ENCODE data around the gene TMEM135. TPM values are rescaled to one million over a fixed set of nuclear protein-coding genes. Genes with fewer than 3 reads are reported as not detected.
A peak's percentile ranks its signal among the peaks of the same experiment; 100 is the strongest.
"Not testable (repeated sequence)": the region's sequence is repeated elsewhere in the genome, so short reads cannot be mapped to it uniquely, and the experiment has no call there.

Gene TMEM135
- total RNA-seq, 1 donor, result 30.0 TPM

- no peak for DNase-seq (ENCODE audit: low read depth)
- TF ChIP-seq, protein P1, sequence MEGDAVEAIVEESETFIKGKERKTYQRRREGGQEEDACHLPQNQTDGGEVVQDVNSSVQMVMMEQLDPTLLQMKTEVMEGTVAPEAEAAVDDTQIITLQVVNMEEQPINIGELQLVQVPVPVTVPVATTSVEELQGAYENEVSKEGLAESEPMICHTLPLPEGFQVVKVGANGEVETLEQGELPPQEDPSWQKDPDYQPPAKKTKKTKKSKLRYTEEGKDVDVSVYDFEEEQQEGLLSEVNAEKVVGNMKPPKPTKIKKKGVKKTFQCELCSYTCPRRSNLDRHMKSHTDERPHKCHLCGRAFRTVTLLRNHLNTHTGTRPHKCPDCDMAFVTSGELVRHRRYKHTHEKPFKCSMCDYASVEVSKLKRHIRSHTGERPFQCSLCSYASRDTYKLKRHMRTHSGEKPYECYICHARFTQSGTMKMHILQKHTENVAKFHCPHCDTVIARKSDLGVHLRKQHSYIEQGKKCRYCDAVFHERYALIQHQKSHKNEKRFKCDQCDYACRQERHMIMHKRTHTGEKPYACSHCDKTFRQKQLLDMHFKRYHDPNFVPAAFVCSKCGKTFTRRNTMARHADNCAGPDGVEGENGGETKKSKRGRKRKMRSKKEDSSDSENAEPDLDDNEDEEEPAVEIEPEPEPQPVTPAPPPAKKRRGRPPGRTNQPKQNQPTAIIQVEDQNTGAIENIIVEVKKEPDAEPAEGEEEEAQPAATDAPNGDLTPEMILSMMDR (IDR thresholded peaks at IDR 0.05; ENCODE audit: insufficient read depth, low read length), result no peak
Measured at GRCh38 chr11:87020336-87020735, 17.4 kb upstream of the TMEM135 start.

DNA sequence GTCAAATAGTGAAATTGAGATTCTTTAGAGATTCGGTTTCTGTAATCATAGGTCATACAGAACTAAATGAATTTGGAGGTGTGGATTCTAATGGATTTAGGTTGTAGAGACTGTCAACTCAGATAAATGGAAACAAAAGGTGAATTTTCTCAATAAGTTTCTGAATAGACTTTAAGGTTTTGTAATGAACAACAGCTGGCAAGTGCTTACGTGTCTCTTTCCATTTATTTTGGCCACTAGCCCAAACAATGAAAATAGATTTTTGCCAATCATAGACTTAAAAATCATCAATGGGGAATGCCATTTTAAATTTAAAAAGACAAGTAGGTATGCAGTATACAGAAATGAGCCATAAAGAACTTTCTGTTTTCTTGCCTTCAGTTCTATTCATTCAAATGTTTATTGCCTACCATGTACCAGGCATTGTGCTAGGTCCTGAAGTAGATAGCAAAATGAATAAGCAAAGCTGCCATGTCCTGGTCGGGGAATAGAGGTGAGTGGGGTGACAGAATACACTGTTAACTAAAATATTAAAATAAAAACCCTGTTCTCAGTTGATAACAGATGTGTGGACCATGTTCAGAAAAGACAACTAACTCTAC is 16.9 kb upstream of the TMEM135 start:
- no peak overlapping the region for H3K4me3 ChIP-seq (ENCODE audit: low read depth, low read length)
- TF ChIP-seq, protein P1 (IDR thresholded peaks at IDR 0.05; ENCODE audit: insufficient read depth, low read length), result no peak
- peak; percentile 52 for DNase-seq (ENCODE audit: low read depth)

More at GRCh38 chr11:87020336-87020735, 17.4 kb upstream of the TMEM135 start:
- no peak overlapping the region for H3K4me3 ChIP-seq (ENCODE audit: low read depth, low read length)

- TF ChIP-seq, protein P1 (IDR thresholded peaks at IDR 0.05; ENCODE audit: insufficient read depth, low read length), result no peak
- no peak for DNase-seq (ENCODE audit: low read depth)
- no peak overlapping the region for H3K4me3 ChIP-seq (ENCODE audit: low read depth, low read length)
Measured at GRCh38 chr11:87022254-87022653, 15.5 kb upstream of the TMEM135 start.

GRCh38 chr11:87022738-87023137 is 15.0 kb upstream of the TMEM135 start:
- no peak overlapping the region for H3K4me3 ChIP-seq (ENCODE audit: low read depth, low read length)
- TF ChIP-seq, protein P1 (IDR thresholded peaks at IDR 0.05; ENCODE audit: insufficient read depth, low read length), result no peak
- DNase-seq (ENCODE audit: low read depth), result no peak

DNA sequence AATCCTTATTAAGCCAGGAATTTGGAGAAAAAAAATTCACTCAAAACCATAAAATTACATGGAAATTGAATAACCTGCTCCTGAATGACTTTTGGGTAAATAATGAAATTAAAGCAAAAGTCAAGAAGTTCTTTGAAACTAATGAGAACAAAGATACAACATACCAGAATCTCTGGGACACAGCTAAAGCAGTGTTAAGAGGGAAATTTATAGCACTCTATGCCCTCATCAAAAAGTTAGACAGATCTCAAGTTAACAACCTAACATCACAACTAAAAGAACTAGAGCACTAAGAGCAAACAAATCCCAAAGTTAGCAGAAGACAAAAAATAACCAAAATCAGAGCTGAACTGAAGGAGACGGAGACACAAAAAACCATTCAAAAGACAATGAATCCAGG is 11.3 kb upstream of the TMEM135 start:
- not testable (repeated sequence) for H3K4me3 ChIP-seq (ENCODE audit: low read depth, low read length); DNase-seq (ENCODE audit: low read depth)

DNA sequence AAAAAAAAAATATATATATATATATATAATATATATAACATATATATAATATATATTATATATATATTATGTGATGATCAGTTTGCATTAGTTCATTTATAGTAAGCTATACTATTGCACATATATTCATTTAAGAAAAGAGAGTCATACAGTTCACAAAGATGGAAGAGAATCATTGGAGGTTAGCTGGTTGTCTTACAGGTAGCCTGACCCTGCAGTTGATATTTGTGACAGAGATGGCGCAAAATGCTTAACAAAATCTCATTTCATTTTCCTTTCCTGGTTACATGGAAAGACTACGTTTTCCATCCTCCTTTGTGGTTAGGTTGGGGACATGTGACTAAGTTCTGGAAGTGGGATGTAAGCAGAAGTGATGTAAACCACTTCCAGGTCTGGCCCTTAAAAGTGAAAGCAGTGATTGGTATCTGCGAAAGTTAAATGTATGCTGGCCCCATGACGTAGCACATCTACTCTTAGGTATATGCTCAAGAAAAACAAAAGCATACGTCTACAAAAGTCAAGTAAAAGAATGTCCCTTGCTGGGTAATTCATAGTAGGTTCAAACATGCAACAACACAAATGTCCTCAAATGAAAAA is 7.2 kb upstream of the TMEM135 start:
- TF ChIP-seq, protein P1 (IDR thresholded peaks at IDR 0.05; ENCODE audit: insufficient read depth, low read length), result no peak
- H3K4me3 ChIP-seq (ENCODE audit: low read depth, low read length), result no peak overlapping the region
- no peak for DNase-seq (ENCODE audit: low read depth)

DNA sequence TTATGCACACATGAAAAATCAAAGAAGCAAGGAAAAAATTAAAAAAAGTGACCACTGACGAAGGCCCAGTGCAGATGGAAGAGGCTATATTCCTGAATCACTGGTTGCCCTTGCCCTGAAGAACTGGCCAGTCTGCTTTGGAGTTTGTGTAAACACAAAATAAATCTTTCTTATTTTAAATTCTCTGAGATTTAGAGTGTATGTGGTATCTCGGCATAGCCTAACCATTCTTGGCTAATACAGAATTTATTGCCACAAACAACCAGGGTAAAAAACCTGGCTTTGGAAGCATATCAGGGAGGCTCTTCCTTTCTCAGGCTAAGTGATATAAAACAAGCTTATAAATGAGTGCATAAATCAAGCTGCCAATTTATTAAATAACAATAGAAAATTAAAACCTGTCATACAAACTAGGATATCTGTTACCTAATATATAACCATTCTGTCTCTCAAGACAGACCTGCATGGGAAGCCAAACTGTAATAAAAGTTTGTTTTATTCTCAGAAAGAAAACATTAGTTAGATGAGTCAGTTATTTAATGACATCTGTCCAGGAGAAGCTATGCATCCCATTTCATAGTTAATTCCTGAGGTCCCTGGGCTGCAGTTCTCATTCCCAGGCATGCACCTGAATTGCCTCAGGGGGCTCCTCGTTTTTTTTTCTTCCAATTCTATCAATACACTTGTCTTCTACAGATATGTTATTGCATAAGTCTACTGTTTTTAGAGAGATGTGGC is 6.1 kb upstream of the TMEM135 start:
- no peak overlapping the region for H3K4me3 ChIP-seq (ENCODE audit: low read depth, low read length)
- TF ChIP-seq, protein P1 (IDR thresholded peaks at IDR 0.05; ENCODE audit: insufficient read depth, low read length), result no peak
- no peak for DNase-seq (ENCODE audit: low read depth)

Data from fibroblast of the aortic adventitia (primary cell).